IPS-11a (cell line): ENCODE data around the gene ZSWIM5.
"Not testable (repeated sequence)": the region's sequence is repeated elsewhere in the genome, so short reads cannot be mapped to it uniquely, and the experiment has no call there.

ENCODE experiments used
- H3K4me3 ChIP-seq: one replicate; pipeline ENCODE4 v1.5.1; 2013; ENCODE audit warnings: low read depth, low read length, control low read depth

ZSWIM5 gene

DNA sequence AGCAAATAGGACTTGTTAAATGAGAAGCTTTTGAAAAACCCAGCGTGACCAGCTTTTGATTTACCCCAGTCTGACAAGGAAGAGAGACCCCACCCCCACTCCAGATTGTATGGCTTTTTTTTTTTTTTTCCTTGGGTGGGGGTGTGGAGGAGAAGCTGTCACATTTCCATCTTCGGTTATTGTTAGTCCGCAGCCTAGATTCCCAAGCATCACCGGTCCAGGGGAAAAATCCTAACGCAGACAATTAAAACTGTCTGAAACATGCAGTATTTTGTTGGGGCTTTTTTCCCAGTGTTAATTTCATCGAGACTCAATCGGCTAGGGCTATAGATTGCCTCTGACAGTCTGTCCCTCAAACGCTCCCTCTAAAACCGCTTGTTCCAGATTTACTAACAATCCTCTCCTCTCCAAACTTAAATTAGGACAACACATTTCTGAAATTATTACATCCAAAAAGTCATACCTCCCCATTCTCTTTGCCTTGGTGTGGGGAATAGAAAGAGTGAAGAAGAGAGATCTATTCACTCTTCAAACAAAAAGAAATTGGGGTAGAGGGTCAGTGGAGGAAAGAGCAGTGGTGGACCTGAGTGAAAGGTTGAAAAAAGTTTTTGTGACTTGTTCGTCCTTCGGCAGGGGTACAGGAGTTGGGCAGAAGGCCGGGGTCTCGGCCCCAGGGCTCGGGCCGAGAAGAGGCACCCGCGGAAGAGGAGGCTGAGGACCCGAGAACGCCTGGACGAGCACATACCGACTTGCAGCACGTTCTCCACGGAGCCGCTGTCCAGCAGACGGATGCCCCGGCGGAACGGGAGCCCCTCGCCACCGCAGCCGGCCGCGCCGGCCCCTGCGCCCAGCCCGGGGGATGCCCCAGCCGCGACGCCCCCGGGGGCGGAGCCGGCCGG, 1.1 kb downstream of the ZSWIM5 start:
- H3K4me3 ChIP-seq = peak overlapping the region; percentile 51

DNA sequence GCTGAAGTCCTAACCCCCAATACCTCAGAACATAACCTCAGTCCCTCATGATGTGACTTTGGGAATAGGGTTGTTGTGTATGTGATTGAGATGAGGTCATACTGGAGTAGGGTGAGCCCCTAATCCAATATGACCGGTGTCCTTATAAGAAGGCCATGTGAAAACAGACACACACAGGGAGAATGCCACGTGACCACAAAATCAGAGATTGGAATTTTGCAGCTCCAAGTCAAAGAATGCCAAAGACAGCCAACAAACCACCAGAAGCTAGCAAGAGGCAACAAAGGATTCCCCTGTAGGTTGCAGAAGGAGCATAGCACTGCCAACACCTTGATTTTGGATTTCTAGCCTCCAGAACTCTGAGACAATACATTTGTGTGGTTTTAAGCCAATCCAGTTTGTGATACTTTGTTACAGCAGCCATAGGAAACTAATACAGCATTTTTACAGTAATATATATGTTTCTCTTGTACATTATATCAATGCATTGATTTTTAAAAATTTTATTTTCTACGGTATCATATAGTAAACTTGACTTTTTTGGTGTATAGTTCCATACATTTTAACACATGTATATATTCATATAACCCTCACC, 5.4 kb downstream of the ZSWIM5 start:
- no peak overlapping the region for H3K4me3 ChIP-seq

DNA sequence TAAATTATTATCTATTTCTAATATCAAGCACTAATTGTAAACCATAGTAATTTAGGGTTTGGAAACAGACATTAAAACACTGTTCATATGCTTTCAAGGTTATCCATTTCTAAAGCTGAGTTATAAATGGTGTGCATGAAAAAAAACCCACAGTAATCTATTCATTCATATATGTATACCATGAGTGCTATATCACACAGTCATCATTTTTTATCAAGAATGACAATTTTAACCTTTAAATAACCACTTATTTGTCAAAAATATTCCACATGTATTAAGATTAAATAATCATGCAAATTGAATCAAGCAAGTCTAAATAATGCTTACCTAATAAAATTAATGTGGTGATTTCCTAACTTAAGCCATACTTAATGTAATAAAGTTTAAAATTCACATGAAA, 6.0 kb downstream of the ZSWIM5 start:
- no peak overlapping the region for H3K4me3 ChIP-seq

DNA sequence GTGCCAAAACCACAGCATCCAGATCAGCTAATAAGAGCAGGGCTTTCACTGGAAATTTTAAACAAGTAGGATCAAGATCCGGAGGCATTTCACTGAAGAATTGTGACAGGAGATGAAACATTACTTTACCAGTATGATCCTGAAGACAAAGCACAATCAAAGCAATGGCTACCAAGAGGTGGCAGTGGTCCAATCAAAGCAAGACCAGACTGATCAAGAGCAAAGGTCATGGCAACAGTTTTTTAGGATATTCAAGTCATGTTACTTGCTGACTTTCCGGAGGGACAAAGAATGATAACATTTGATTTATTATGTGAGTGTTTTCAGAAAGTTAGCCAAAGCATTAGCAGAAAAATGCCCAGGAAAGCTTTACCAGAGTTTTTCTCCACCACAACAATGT, 8.2 kb downstream of the ZSWIM5 start:
- H3K4me3 ChIP-seq = no peak overlapping the region

DNA sequence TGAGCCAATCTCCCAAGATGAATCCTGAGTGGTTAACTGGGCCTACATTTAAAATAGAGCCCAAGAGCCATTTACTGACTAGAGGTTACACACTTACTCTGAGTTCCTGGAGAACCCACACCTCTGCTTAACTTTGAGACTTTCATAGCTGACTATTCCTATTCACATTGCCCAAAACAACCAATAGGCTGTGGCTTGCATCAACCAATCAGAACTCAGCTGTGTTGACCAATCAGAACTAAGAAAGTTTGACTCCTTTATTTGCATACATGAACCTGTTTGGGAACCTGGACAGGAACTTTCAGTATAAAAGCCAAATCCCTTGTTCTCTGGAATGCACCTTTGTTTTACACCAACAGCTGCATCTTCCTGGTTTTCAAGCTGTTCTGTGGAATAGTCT, 9.5 kb downstream of the ZSWIM5 start:
- no peak overlapping the region for H3K4me3 ChIP-seq

DNA sequence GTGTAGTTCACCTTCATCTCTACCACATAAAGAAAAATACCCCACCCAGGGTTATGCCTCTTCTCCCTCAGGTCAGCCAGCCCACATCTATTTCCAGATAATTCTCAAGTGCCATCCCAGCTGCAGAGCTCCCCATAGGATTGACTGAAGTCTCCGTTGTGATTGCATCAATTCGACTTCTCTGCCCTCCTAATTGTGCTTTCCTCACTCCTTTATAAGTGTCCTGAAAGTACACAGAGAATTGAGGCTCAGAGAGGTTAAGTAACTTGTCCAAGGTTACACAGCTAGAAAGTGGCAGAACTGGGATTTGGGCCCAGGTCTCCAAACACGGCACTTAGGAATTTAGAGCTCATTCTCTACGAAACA, 15.0 kb downstream of the ZSWIM5 start:
- no peak overlapping the region for H3K4me3 ChIP-seq

DNA sequence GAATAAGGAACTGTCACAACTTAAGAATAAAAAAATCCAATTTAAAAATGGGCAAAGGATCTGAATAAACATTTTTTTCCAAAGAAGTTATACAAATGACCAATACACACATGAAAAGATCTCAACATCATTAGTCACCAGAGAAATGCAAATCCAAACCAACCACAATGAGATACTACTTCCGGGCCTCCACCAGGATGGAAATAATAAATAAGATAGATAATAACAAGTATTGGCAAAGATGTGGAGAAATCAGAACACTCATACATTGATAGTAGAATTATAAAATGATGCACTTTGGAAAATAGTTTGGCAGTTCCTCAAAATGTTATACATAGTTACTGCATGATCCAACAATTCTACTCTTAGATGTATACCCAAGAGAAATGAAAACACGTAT, 18.7 kb downstream of the ZSWIM5 start:
- no peak overlapping the region for H3K4me3 ChIP-seq

DNA sequence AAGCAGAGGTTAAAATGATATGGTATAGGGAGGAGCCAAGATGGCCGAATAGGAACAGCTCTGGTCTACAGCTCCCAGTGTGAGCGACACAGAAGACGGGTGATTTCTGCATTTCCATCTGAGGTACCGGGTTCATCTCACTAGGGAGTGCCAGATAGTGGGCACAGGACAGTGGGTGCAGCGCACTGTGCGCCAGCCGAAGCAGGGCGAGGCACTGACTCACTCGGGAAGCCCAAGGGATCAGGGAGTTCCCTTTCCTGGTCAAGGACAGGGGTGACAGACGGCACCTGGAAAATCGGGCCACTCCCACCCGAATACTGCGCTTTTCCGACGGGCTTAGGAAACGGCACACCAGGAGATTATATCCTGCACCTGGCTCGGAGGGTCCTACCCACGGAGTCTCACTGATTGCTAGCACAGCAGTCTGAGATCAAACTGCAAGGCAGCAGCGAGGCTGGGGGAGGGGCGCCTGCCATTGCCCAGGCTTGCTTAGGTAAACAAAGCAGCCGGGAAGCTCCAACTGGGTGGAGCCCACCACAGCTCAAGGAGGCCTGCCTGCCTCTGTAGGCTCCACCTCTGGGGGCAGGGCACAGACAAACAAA, 26.4 kb downstream of the ZSWIM5 start:
- not testable (repeated sequence) for H3K4me3 ChIP-seq

DNA sequence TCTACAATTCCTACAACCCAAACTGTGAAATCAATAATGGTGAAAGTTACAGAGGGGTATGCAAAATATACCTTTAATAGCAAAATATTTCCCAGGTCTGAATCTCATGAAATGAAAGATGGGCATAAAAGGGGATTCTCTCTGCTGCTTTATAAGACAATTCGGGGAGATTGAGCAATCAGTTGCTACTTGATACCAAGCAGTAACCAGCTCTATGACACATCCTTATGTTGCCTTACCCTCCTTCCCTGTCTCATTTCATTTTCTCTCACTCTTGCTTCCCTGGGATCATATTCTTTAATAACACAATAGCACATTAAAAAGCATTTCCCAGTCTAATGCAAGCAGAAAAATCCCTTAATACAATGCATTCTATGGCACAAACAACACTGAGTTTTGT, 29.0 kb downstream of the ZSWIM5 start:
- H3K4me3 ChIP-seq = no peak overlapping the region

DNA sequence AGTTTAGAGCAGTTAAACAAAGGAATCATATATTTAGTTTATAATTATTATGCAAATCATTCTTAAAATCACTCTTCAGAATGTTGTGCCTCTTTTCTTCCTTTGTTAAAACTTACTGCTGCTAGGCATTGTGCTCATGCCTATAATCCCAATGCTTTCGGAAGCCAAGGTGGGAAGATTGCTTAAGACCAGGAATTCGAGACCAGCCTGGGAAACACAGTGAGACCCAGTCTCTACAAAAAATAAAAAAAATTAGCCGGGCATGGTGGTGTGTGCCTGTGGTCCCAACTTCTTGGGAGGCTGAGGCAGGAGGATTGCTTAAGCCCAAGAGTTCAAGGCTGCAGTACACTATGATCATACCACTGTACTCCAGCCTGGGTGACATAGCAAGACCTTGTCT, 33.6 kb downstream of the ZSWIM5 start:
- H3K4me3 ChIP-seq = no peak overlapping the region

DNA sequence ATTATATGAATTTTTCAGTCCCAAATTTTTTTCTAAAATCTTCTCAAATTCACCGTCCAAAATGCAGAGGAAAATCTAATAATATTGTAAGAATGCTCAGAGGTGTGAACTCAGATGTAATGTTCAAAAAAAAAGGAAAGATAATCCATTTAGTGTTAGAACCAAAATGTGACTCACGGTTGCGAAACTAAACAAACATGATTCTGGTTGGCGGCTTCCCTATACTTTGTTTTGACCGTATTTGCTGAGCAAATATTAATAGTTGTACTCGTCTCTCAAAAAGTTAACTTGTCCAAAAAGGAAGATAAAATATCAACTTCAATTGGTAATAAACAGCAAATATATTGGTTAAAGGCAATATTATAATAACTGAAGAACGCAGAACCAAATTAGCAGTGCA, 34.4 kb downstream of the ZSWIM5 start:
- H3K4me3 ChIP-seq = no peak overlapping the region

DNA sequence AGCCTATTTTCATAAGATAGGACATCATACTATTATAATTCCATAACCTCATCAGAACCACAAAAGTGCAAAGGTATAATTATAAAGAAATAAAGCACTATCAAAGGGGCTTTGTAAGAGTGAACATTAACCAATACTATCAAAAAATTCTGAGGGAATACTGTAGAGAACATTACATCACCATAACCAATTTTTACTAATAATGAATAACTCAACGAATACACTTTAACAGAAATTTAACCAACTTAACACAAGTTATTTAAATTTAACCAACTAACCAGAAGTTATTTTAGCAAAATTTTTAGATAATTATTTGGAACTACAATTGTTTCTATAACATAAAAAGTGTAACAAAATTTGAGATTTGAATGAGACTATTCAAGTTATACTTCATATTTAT, 34.8 kb downstream of the ZSWIM5 start:
- H3K4me3 ChIP-seq = no peak overlapping the region

DNA sequence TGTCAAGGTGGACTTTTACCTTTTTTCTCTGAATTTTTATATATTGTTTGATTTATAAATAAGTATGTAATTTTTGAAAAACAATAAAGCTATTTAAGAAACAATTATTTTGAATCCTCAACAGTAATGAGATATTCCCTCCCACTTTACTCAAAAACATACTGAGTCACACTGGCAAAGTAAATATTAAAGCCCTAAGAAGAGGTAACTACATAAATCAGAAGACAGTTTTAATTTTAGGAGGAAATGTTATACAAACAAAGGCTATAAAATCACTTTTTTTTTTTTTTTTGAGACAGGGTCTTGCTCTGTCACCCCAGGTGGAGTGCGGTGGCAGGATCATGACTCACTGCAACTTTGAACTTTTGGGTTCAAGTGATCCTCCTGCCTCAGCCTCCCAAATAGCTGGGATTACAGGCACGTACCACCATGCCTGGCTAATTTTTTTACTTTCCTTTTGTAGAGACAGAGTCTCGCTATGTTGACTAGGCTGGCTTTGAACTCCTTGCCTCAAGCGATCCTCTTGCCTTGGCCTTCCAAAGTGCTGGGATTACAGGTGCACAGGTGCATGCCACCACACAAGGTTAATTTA, 36.2 kb downstream of the ZSWIM5 start:
- H3K4me3 ChIP-seq = no peak overlapping the region

DNA sequence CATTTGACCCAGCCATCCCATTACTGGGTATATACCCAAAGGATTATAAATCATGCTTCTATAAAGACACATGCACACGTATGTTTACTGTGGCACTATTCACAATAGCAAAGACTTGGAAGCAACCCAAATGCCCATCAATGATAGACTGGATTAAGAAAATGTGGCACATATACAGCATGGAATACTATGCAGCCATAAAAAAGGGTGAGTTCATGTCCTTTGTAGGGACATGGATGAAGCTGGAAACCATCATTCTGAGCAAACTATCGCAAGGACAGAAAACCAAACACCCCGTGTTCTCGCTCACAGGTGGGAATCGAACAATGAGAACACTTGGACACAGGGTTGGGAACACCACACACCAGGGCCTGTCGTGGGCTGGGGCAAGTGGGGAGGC, 38.5 kb downstream of the ZSWIM5 start:
- not testable (repeated sequence) for H3K4me3 ChIP-seq

DNA sequence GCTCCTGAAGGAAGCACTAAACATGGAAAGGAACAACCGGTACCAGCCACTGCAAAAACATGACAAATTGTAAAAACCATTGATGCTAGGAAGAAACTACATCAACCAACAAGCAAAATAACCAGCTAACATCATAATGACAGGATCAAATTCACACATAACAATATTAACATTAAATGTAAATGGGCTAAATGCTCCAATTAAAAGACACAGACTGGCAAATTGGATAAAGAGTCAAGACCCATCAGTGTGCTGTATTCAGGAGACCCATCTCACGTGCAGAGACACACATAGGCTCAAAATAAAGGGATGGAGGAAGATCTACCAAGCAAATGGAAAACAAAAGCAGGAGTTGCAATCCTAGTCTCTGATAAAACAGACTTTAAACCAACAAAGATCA, 42.1 kb downstream of the ZSWIM5 start:
- not testable (repeated sequence) for H3K4me3 ChIP-seq

DNA sequence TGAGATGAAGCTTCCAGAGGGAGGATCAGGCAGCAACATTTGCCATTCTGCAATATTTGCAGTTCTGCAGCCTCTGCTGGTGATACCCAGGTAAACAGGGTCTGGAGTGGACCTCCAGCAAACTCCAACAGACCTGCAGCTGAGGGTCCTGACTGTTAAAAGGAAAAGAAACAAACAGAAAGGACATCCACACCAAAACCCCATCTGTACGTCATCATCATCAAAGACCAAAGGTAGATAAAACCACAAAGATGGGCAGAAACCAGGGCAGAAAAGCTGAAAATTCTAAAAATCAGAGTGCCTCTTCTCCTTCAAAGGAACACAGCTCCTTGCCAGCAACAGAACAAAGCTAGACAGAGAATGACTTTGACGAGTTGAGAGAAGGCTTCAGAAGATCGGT, 43.3 kb downstream of the ZSWIM5 start:
- not testable (repeated sequence) for H3K4me3 ChIP-seq

DNA sequence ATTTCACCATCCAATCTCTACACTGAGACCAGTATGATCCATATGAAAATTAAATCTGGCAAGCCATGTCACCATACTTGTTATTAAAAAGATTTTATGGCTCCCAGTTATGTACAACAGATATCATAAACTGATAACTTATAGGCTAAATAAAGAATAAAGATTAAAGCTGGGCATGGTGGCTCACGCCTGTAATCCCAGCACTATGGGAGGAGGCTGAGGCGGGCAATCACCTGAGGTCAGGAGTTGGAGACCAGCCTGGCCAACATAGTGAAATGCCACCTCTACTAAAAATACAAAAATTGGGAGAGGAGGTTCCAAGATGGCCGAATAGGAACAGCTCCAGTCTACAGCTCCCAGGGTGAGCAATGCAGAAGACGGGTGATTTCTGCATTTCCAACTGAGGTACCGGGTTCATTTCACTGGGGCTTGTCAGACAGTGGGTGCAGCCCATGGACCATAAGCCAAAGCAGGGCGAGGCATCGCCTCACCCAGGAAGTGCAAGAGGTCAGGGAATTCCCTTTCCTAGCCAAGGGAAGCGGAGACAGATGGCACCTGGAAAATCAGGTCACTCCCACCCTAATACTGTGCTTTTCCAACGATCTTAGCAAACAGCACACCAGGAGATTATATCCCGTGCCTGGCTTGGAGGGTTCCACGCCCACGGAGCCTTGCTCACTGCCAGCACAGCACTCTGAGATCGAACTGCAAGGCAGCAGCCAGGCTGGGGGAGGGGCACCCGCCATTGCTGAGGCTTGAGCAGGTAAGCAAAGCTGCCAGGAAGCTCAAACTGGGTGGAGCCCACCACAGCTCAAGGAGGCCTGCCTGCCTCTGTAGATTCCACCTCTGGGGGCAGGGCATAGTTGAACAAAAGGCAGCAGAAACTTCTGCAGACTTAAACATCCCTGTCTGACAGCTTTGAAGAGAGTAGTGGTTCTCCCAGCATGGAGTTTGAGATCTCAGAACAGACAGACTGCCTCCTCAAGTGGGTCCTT, 44.1 kb downstream of the ZSWIM5 start:
- H3K4me3 ChIP-seq = not testable (repeated sequence)

DNA sequence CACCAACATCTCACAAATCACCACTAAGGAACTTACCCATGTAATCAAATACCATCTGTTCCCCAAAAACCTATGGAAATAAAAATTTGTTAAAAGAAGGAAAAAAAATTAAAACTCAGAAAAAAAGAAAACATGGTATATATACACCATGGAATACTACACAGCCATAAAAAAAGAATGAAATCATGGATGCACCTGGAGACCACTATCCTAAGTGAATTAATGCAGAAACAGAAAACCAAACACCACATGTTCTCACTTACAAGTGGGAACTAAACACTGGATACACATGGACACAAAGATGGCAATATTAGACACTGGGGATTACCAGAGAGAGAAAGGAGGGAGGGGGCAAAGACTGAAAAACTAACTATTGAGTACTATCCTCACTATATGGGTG, 50.4 kb downstream of the ZSWIM5 start:
- no peak overlapping the region for H3K4me3 ChIP-seq

DNA sequence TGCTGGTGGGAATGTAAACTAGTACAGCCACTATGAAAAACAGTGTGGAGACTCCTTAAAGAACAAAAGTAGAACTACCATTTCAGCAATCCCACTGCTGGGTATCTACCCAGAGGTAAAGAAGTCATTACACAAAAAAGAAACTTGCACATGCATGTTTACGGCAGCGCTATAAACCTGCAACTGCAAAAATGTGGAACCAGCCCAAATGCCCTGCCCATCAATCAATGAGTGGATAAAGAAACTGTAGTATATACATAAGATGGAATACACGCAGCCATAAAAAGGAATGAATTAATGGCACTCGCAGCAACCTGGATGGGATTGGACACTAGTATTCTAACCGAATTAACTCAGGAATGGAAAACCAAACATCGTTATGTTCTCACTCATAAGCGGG, 51.0 kb downstream of the ZSWIM5 start:
- no peak overlapping the region for H3K4me3 ChIP-seq

DNA sequence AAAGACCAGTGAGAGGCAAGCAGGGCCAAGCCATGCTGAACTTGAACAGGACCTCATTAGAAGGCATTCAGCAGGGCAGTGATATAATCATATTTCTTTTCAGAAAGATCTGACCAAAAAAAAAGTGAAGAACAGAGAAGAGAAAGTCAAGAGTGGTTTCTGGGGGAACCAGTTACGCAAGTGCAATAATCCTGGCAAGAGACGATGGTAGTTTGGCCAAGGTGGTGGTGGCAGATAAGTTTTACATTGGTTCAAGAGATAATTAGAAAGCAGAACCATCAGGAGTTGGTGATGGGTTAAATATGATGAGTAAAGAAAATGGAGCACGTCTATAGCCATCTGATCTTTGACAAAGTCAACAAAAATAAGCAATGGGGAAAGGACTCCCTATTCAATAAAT, 54.3 kb downstream of the ZSWIM5 start:
- H3K4me3 ChIP-seq = no peak overlapping the region
